BLaER1 treated with 17β-estradiol and CSF1 and Interleukin-3, amounts not matched to agents 10 nM and 100 nM (cell line): ENCODE results near the gene IL34.
"Not testable (repeated sequence)": the region's sequence is repeated elsewhere in the genome, so short reads cannot be mapped to it uniquely, and the experiment has no call there.

Experiments
- H3K27ac ChIP-seq, 11 experiments: shearing (Covaris generic); formaldehyde crosslinking; 2 replicates each; pipeline ENCODE4 v1.8.1; 2022
- H3K27me3 ChIP-seq, 11 experiments: shearing (Covaris generic); formaldehyde crosslinking; 2 replicates each; pipeline ENCODE4 v1.8.1; 2022
- H3K36me3 ChIP-seq, 11 experiments: shearing (Covaris generic); formaldehyde crosslinking; 2 replicates each; pipeline ENCODE4 v1.8.1; 2022
- H3K4me1 ChIP-seq, 10 experiments: shearing (Covaris generic); formaldehyde crosslinking; 2 replicates each; pipeline ENCODE4 v1.8.1; 2022
- H3K4me2 ChIP-seq, 11 experiments: shearing (Covaris generic); formaldehyde crosslinking; 2 replicates each; pipeline ENCODE4 v1.8.1; 2022
- H3K4me3 ChIP-seq, 10 experiments: shearing (Covaris generic); formaldehyde crosslinking; 2 replicates each; pipeline ENCODE4 v1.8.1; 2022
- H3K9ac ChIP-seq, 11 experiments: shearing (Covaris generic); formaldehyde crosslinking; 2 replicates each; pipeline ENCODE4 v1.8.1; 2022
- H3K9me3 ChIP-seq, 11 experiments: shearing (Covaris generic); formaldehyde crosslinking; replicated peaks in 1 of 11; 2 replicates each; pipeline ENCODE4 v1.8.1; 2022
- H4K20me1 ChIP-seq, 11 experiments: shearing (Covaris generic); formaldehyde crosslinking; 2 replicates each; pipeline ENCODE4 v1.8.1; 2022
- Cebpa-rat ChIP-seq, 11 experiments: shearing (Covaris generic); IDR thresholded peaks; 2 replicates each; pipeline ENCODE4 v1.8.1; 2022

The IL34 gene

DNA sequence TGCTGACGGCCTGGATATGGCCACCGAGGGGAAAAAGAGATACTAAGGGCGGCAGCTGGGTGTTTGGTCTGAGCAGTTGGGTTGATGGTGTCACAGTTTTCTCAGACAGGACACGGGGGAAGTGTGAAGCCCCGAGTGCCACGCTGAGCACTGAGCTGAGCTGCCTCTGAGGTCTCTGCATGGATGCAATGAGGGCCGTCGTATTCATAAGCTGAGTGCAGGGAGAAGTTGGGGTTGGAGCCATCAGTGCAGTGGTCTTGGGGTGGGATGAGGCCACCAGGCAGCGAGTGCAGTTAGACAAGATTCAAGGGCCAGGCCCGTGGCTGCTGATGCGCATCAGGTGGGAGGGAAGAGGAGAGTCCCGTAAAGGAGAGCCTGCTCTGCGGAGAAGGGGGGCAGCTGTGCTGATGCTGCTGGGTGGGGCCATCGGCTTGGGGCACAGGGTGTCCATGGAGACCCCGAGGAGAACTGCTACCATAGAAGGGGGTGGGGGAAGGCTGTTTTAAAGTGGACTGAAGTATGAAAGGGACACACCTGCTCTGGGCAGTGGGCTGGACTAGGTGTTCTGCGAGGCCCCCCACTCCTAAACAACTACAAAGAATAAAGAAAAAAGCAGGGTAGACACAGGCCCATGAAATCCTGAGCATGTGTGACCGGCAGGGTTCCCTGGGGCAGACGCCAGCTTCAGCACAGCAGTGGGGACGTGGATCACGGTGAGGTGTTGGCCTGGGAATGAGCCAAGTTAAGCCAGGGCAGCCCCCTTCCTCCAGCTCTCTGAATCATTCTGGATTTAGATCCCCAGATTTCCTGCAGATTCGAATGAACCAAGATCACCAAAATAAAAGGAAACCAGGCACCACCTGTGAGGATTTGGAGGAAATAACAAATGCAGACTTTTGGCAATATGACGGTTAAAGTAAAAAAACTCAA, 19.7 kb downstream of the IL34 start:
- Histone ChIP-seq H3K4me2 (no peak overlapping the region), H4K20me1 (peaks cover 0 to 31% (median 0%) of the 10 kb centered on the region in 11 experiments; a peak in 8 of 22 replicates), H3K4me1 (no peaks in the 10 kb centered on the region), H3K36me3 (peaks cover 40 to 91% (median 82%) of the 10 kb centered on the region in 11 experiments), H3K4me3 (no peak overlapping the region), H3K9ac (no peak overlapping the region), H3K27me3 (no peaks in the 10 kb centered on the region), H3K9me3 (no peaks in the 10 kb centered on the region; a peak in 1 of 22 replicates), H3K27ac (no peak overlapping the region)
- no peak for TF ChIP-seq Cebpa-rat (IDR thresholded peaks at IDR 0.05)

DNA sequence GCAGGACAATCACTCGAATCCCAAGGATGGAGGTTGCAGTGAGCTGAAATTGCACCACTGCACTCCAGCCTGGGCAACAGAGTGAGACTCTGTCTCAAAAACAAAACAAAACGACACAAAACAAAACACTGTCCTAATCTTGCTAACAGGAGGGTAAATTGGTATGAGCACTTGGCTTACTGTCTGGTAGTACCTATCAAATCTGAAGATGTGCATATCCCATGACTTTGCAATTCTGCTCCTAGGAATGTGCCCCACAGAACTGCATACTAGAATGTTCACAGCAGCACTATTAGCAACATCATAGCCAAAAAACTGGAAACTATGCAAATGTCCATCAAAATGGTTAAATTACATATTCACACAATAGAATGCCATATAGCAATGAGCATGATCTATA, 23.8 kb downstream of the IL34 start:
- Histone ChIP-seq H3K36me3 (peaks cover 35 to 100% (median 96%) of the 10 kb centered on the region in 11 experiments), H3K4me2 (no peak overlapping the region), H3K9me3 (no peaks in the 10 kb centered on the region; a peak in 1 of 22 replicates), H4K20me1 (peaks cover 0 to 30% (median 0%) of the 10 kb centered on the region in 11 experiments; a peak in 6 of 22 replicates), H3K27me3 (no peaks in the 10 kb centered on the region), H3K27ac (no peak overlapping the region), H3K9ac (no peak overlapping the region), H3K4me3 (no peak overlapping the region), H3K4me1 (no peaks in the 10 kb centered on the region)
- TF ChIP-seq Cebpa-rat (IDR thresholded peaks at IDR 0.05): no peak

DNA sequence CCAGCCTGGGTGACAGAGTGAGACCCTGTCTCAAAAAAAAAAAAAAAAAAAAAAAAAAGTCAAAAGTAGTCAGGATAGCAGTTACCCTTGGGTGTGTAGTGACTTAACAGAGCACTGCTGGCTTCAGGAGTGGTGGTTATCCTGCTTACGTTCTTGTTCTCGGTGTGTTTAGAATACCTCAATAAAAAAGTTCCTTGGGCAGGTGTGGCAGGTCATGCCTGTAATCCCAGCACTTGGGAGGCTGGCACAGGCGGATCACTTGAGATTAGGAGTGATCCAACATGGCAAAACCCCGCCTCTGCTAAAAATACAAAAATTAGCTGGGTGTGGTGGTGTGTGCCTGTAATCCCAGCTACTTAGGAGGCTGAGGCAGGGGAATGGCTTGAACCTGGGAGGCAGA, 24.6 kb downstream of the IL34 start:
- not testable (repeated sequence) for H3K4me1 ChIP-seq, H3K9ac ChIP-seq, H3K27me3 ChIP-seq, H3K9me3 ChIP-seq, H3K4me3 ChIP-seq, H3K27ac ChIP-seq, H3K4me2 ChIP-seq
- Histone ChIP-seq H4K20me1 (peaks cover 0 to 30% (median 0%) of the 10 kb centered on the region in 11 experiments; a peak in 7 of 22 replicates), H3K36me3 (peaks cover 31 to 100% (median 96%) of the 10 kb centered on the region in 11 experiments)

DNA sequence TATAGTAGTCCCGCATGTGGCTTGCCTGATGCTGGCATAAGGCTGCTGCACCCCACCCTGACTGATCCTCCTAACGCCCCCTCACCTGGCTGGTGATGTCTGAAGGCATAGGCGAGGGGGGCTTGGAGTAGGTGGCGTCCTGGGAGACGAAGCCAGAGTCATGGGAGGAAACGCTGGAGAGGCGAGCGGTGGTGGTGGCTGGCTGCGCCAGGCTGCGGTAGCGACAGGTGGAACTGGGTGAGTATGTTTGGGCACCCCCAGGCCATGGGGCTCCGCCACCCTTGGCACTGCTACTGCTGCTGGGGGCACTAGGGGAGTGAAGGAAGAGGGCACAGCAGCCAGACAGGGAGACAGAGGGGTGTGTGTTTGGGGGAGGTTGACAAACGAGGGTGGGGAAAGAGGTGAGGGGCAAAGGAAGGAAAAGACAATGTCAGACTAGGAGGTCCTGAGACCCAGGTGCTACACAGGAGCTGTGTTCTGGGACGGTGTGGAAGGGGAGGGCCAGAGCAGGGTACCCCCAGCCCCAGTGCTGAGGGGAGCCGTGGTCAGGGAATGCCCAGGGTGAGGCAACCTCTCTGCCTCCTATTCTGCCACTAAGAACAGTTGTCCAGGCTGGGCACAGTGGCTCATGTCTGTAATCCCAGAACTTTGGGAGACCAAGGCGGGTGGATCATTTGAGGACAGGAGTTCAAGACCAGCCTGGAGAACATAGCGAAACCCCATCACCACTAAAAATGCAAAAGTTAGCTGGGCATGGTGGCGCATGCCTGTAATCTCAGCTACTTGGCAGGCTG, 28.1 kb downstream of the IL34 start:
- H3K9ac ChIP-seq: no peak overlapping the region
- no peaks in the 10 kb centered on the region for H3K27me3 ChIP-seq
- H3K4me2 ChIP-seq: no peak overlapping the region
- H3K4me3 ChIP-seq: no peak overlapping the region
- peaks cover 0 to 8% (median 7%) of the 10 kb centered on the region in 10 experiments; a peak in 14 of 20 replicates for H3K4me1 ChIP-seq
- H3K36me3 ChIP-seq: peaks cover 9 to 99% (median 95%) of the 10 kb centered on the region in 11 experiments
- no peak for TF ChIP-seq Cebpa-rat (IDR thresholded peaks at IDR 0.05)
- no peak overlapping the region for H3K27ac ChIP-seq
- H4K20me1 ChIP-seq: peaks cover 0 to 45% (median 0%) of the 10 kb centered on the region in 11 experiments; a peak in 7 of 22 replicates
- no peaks in the 10 kb centered on the region for H3K9me3 ChIP-seq

DNA sequence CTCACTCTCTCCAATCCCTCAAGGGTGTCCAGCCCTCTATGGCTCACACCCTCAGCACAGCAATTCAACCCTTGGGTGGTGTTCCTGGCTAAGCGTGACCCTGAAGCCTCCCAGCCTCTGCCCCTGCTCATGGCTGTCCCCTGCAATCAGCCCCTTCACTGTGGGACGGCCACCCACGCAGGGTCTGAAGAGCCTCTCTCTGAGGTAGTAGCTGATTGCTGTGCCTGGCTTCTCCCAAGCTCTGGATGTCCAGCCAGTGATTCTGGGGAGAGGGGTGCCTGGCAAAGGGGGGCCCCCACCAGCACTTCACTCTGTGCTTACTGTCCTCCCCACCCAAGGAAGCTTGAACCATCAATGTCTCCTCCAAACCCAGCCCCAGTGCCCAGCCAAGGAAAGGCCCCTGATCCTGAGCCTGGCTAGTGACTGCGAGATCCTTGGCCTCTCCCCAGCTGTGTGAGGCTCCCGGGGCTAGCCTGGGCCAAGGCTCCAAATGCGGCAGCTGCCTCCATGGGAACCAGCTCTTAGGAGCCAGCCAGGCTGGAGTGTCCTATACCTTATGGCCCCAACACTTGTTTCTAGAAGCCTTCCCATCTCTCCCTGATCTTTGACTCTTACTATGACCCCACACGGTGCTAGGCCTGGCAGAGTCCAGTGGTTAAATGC, 29.6 kb downstream of the IL34 start:
- Histone ChIP-seq H3K27me3 (no peaks in the 10 kb centered on the region), H3K9me3 (no peaks in the 10 kb centered on the region), H3K9ac (no peak overlapping the region), H3K36me3 (peaks cover 9 to 97% (median 91%) of the 10 kb centered on the region in 11 experiments), H3K4me2 (no peak overlapping the region), H3K4me3 (no peak overlapping the region), H3K4me1 (peaks cover 0 to 18% (median 11%) of the 10 kb centered on the region in 10 experiments; a peak in 17 of 20 replicates), H3K27ac (no peak overlapping the region), H4K20me1 (peaks cover 0 to 55% (median 10%) of the 10 kb centered on the region in 11 experiments; a peak in 16 of 22 replicates)
- TF ChIP-seq Cebpa-rat (IDR thresholded peaks at IDR 0.05): no peak

DNA sequence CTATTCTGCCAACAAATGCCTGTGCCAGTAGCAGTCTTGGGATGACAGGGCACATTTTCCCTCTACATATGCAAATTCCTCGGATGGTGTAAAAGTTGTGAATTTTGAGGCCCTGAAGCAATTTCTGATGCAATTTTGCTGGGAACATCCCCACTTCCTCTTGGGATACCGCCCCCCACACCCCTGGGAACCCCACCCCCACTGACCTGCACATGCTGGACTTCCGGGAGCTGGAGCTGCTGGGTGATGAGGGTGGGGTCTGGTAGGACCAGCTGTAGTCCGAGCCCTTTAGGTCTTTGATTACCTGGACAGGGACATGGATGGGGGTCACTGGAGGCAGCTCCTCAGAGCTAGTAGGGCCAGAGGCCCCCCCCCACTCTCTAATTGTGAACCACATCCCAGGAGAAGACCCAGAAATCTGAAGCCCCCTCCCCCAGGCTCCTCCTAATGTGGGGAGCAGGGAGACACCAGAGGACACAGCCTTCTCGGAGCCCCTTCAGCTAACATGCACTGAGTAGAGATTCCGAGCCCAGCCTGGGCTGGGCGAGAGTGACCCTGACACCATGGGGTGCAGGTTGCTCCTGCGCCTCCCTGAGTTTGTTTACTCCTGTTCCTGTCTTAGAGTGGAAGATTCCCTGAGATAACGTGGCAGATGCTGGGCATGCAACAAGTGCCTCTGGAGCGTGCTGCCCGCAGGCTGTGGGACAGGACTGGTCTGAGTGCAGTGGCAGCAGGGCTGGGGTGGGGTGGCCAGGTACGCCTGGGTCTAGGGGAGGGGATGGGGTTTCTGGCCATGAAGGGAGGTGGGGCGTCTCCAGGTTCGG, 30.5 kb downstream of the IL34 start:
- H3K27ac ChIP-seq: no peak overlapping the region
- H3K4me1 ChIP-seq: peaks cover 0 to 27% (median 20%) of the 10 kb centered on the region in 10 experiments; a peak in 17 of 20 replicates
- H3K36me3 ChIP-seq: peaks cover 5 to 95% (median 82%) of the 10 kb centered on the region in 11 experiments; a peak in 21 of 22 replicates
- no peaks in the 10 kb centered on the region for H3K27me3 ChIP-seq
- H3K9ac ChIP-seq: no peak overlapping the region
- no peak for TF ChIP-seq Cebpa-rat (IDR thresholded peaks at IDR 0.05)
- no peak overlapping the region for H3K4me3 ChIP-seq
- peaks cover 0 to 64% (median 19%) of the 10 kb centered on the region in 11 experiments; a peak in 17 of 22 replicates for H4K20me1 ChIP-seq
- H3K9me3 ChIP-seq: no peaks in the 10 kb centered on the region
- H3K4me2 ChIP-seq: no peak overlapping the region

DNA sequence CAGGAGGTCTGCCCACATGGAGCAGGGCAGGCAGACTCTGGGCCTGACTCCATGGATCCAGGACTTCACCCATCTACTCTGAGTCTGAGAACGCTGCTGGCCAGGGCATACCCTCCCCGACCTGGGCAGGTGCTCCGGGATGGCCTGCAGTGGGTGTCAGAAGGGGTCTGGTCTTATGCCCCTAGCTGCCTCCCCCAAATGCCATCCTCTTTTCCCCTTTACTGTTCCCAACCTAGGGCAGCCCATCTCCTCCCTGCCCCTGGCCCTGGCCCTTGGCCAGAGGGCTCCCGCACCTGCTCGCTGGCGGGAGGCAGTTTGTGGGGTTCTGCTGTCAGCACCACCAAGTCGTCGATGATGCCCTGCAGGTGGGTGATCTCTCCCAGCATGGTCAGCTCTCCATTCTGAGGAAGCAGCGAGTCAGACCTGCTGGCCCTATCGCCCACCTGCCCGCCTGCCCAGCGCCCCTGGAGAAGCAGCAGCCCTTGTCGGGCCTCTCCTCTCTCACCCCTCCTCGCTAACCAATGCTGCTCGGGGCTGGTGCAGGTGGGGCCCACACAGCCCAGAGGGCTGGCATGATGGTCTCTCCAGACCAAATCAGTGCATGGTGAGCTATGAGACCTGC, 31.3 kb downstream of the IL34 start:
- H3K9ac ChIP-seq: no peak overlapping the region
- peaks cover 0 to 71% (median 27%) of the 10 kb centered on the region in 11 experiments; a peak in 17 of 22 replicates for H4K20me1 ChIP-seq
- no peak overlapping the region for H3K4me2 ChIP-seq
- no peaks in the 10 kb centered on the region for H3K27me3 ChIP-seq
- H3K4me3 ChIP-seq: no peak overlapping the region
- peaks cover 0 to 34% (median 28%) of the 10 kb centered on the region in 10 experiments; a peak in 17 of 20 replicates for H3K4me1 ChIP-seq
- H3K36me3 ChIP-seq: peaks cover 4 to 88% (median 75%) of the 10 kb centered on the region in 11 experiments; a peak in 21 of 22 replicates
- no peak for TF ChIP-seq Cebpa-rat (IDR thresholded peaks at IDR 0.05)
- H3K9me3 ChIP-seq: no peaks in the 10 kb centered on the region
- H3K27ac ChIP-seq: no peak overlapping the region
